ENCODE data around the gene ENHO.

DNA sequence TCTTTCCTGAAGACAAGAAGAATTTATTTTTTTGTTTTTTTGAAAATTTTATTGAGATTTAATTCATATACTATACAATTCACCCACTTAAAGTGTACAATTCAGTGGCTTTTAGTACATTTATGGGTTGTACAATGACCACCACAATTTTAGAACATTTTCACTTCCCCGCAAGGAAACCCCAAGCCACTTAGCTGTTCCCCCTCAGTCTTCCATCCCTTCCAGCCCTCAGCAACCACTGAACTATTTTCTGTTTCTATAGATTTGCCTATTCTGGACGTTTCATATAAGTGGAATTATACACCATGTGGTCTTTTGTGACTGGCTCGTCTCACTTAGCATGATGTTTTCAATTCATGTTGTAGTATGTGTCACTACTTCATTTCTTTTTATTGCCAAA lies 36.2 kb downstream of the ENHO start:
- TF ChIP-seq, protein P1, sequence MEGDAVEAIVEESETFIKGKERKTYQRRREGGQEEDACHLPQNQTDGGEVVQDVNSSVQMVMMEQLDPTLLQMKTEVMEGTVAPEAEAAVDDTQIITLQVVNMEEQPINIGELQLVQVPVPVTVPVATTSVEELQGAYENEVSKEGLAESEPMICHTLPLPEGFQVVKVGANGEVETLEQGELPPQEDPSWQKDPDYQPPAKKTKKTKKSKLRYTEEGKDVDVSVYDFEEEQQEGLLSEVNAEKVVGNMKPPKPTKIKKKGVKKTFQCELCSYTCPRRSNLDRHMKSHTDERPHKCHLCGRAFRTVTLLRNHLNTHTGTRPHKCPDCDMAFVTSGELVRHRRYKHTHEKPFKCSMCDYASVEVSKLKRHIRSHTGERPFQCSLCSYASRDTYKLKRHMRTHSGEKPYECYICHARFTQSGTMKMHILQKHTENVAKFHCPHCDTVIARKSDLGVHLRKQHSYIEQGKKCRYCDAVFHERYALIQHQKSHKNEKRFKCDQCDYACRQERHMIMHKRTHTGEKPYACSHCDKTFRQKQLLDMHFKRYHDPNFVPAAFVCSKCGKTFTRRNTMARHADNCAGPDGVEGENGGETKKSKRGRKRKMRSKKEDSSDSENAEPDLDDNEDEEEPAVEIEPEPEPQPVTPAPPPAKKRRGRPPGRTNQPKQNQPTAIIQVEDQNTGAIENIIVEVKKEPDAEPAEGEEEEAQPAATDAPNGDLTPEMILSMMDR (optimal IDR thresholded peaks at IDR 0.05 in 1 of 3, IDR thresholded peaks at IDR 0.05 in 1 of 3, conservative IDR thresholded peaks at IDR 0.05 in 1 of 3; ENCODE audit: extremely low read depth in 1 of 3, insufficient read depth in 2 of 3, low read length in 3 of 3) = no peak
- TF ChIP-seq EZH2 (IDR thresholded peaks at IDR 0.05; ENCODE audit: low read length) = no peak

Measured in keratinocyte (primary cell).